ENCODE measurements around the gene KCNMB2.

The KCNMB2 gene

DNA sequence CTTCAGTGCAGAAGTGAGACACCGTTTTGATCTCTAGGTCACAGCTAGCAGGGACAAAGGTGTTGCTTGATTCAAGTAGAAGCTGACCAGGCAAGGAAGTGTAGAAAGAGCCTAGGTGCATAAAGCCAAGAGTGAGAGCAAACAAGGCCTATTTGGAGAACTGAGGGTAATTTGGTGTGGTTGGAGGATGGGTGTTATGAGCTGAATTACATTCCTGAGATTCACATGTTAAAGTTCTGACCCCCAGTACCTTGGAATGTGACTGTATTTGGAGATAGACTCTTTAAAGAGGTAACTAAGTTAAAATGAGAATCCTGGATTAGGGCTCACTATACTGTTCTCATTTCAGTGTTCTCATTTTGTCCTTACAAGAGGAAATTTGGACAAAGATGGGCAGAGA, 344.0 kb downstream of the KCNMB2 start:
- FAIRE-seq (no peak), DNase-seq (ENCODE audit: insufficient read length, low spot score) (no peak)
- TF ChIP-seq, protein P1, sequence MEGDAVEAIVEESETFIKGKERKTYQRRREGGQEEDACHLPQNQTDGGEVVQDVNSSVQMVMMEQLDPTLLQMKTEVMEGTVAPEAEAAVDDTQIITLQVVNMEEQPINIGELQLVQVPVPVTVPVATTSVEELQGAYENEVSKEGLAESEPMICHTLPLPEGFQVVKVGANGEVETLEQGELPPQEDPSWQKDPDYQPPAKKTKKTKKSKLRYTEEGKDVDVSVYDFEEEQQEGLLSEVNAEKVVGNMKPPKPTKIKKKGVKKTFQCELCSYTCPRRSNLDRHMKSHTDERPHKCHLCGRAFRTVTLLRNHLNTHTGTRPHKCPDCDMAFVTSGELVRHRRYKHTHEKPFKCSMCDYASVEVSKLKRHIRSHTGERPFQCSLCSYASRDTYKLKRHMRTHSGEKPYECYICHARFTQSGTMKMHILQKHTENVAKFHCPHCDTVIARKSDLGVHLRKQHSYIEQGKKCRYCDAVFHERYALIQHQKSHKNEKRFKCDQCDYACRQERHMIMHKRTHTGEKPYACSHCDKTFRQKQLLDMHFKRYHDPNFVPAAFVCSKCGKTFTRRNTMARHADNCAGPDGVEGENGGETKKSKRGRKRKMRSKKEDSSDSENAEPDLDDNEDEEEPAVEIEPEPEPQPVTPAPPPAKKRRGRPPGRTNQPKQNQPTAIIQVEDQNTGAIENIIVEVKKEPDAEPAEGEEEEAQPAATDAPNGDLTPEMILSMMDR (IDR thresholded peaks at IDR 0.05; ENCODE audit: insufficient read depth, missing control alignments), result no peak

All from D721Med (cell line).